HEK293 (cell line): ENCODE measurements around the gene SERTAD4.

Source experiments
- CTCF ChIA-PET: fragments of 350-600 bp; formaldehyde crosslinking; extraction: SDS; loops from one replicate; lab custom pipeline; 2021; ENCODE audit warnings: antibody characterized with exemption; lab: Yijun Ruan, JAX
- POLR2A ChIA-PET: fragments of 300-600 bp; formaldehyde crosslinking; extraction: SDS; loops from one replicate; lab custom pipeline; 2020; ENCODE audit warnings: antibody characterized with exemption, inconsistent platforms; lab: Yijun Ruan, JAX
- H3K27ac ChIP-seq: fragments of 200-500 bp; sonication (Bioruptor generic); 2 replicates; pipeline ENCODE4 v1.5.1; 2014; ENCODE audit warnings: low read depth, low read length, control low read depth, inconsistent platforms; ENCODE audit errors: extremely low read depth
- H3K36me3 ChIP-seq, 2 experiments: fragments of 200-500 bp in 1 of 2; sonication (Bioruptor generic) in 1 of 2; 1 replicate in 1 of 2; 2 replicates in 1 of 2; pipeline ENCODE4 v1.5.1; 2014 to 2017; ENCODE audit warnings: inconsistent platforms in 2 of 2, low read length in 2 of 2; ENCODE audit not compliant: control insufficient read depth in 2 of 2, insufficient read depth in 1 of 2
- H3K4me1 ChIP-seq: fragments of 200-500 bp; sonication (Bioruptor generic); 2 replicates; pipeline ENCODE4 v1.5.1; 2014; ENCODE audit warnings: mild to moderate bottlenecking, low read length, inconsistent platforms; ENCODE audit not compliant: control insufficient read depth, insufficient read depth
- H3K4me3 ChIP-seq: 2 replicates; pipeline ENCODE4 v1.5.1; 2011; ENCODE audit warnings: low read depth, mild to moderate bottlenecking, control low read depth, low read length, moderate library complexity
- H3K9me3 ChIP-seq: fragments of 200-500 bp; sonication (Bioruptor generic); 2 replicates; pipeline ENCODE4 v1.5.1; 2014; ENCODE audit warnings: low read depth, low read length, inconsistent platforms; ENCODE audit not compliant: control insufficient read depth, insufficient read depth
- GLI4 ChIP-seq: fragments of 450-650 bp; formaldehyde crosslinking; IDR thresholded peaks from 2 replicates; pipeline ENCODE4 v1.5.1; 2016; ENCODE audit warnings: missing biosample characterization, missing genetic modification characterization
- IKZF3 ChIP-seq: fragments of 450-650 bp; IDR thresholded peaks from 2 replicates; pipeline ENCODE4 v1.5.0; 2018; ENCODE audit warnings: missing biosample characterization, mild to moderate bottlenecking, missing genetic modification characterization, moderate library complexity
- WT1 ChIP-seq: fragments of 450-650 bp; formaldehyde crosslinking; IDR thresholded peaks from 2 replicates; pipeline ENCODE4 v1.5.1; 2016; ENCODE audit warnings: missing biosample characterization, missing genetic modification characterization
- ZNF175 ChIP-seq: fragments of 450-650 bp; formaldehyde crosslinking; IDR thresholded peaks from 2 replicates; pipeline ENCODE4 v1.5.1; 2016; ENCODE audit warnings: missing biosample characterization, missing genetic modification characterization
- ZNF341 ChIP-seq: fragments of 450-650 bp; formaldehyde crosslinking; IDR thresholded peaks from 2 replicates; pipeline ENCODE4; 2016; ENCODE audit warnings: low read depth, missing biosample characterization, missing genetic modification characterization
- ZNF610 ChIP-seq: fragments of 450-650 bp; formaldehyde crosslinking; IDR thresholded peaks from 2 replicates; pipeline ENCODE4 v1.5.1; 2016; ENCODE audit warnings: missing biosample characterization, missing genetic modification characterization, borderline replicate concordance
- ZNF76 ChIP-seq: fragments of 450-650 bp; formaldehyde crosslinking; IDR thresholded peaks from 2 replicates; pipeline ENCODE4; 2016; ENCODE audit warnings: low read depth, missing biosample characterization, missing genetic modification characterization, borderline replicate concordance
- ZNF791 ChIP-seq: fragments of 450-650 bp; formaldehyde crosslinking; IDR thresholded peaks from 2 replicates; pipeline ENCODE4 v1.5.1; 2016; ENCODE audit warnings: missing biosample characterization, missing genetic modification characterization
- TF ChIP-seq, protein P1 (sequence below): fragments of 450-650 bp; formaldehyde crosslinking; IDR thresholded peaks from 2 replicates; pipeline ENCODE4 v1.5.1; 2016; ENCODE audit warnings: missing biosample characterization, missing genetic modification characterization
- TF ChIP-seq, protein P2 (sequence below): fragments of 450-650 bp; formaldehyde crosslinking; IDR thresholded peaks from 2 replicates; pipeline ENCODE4 v1.5.1; 2016; ENCODE audit warnings: missing biosample characterization, missing genetic modification characterization
- TF ChIP-seq, protein P3 (sequence below): fragments of 450-650 bp; formaldehyde crosslinking; IDR thresholded peaks from 2 replicates; pipeline ENCODE4 v1.5.1; 2017; ENCODE audit warnings: missing biosample characterization, mild to moderate bottlenecking, missing genetic modification characterization, moderate library complexity
- TF ChIP-seq, protein P4 (sequence below): fragments of 450-650 bp; formaldehyde crosslinking; conservative IDR thresholded peaks from 2 replicates; pipeline ENCODE4 v1.5.1; 2016; ENCODE audit warnings: low read depth, missing biosample characterization, missing genetic modification characterization
- TF ChIP-seq, protein P5 (sequence below): fragments of 450-650 bp; formaldehyde crosslinking; IDR thresholded peaks from 2 replicates; pipeline ENCODE4 v1.5.1; 2016; ENCODE audit warnings: missing biosample characterization, missing genetic modification characterization
- TF ChIP-seq, protein P6 (sequence below): fragments of 450-650 bp; formaldehyde crosslinking; IDR thresholded peaks from 2 replicates; pipeline ENCODE4 v1.5.1; 2016; ENCODE audit warnings: missing biosample characterization, missing genetic modification characterization
- TF ChIP-seq, protein P7 (sequence below): fragments of 450-650 bp; formaldehyde crosslinking; IDR thresholded peaks from 2 replicates; pipeline ENCODE4 v1.5.1; 2016; ENCODE audit warnings: missing biosample characterization, missing genetic modification characterization
- TF ChIP-seq, protein P8 (sequence below): fragments of 450-650 bp; formaldehyde crosslinking; IDR thresholded peaks from 2 replicates; pipeline ENCODE4 v1.5.1; 2016; ENCODE audit warnings: missing biosample characterization, missing genetic modification characterization

Gene SERTAD4

DNA sequence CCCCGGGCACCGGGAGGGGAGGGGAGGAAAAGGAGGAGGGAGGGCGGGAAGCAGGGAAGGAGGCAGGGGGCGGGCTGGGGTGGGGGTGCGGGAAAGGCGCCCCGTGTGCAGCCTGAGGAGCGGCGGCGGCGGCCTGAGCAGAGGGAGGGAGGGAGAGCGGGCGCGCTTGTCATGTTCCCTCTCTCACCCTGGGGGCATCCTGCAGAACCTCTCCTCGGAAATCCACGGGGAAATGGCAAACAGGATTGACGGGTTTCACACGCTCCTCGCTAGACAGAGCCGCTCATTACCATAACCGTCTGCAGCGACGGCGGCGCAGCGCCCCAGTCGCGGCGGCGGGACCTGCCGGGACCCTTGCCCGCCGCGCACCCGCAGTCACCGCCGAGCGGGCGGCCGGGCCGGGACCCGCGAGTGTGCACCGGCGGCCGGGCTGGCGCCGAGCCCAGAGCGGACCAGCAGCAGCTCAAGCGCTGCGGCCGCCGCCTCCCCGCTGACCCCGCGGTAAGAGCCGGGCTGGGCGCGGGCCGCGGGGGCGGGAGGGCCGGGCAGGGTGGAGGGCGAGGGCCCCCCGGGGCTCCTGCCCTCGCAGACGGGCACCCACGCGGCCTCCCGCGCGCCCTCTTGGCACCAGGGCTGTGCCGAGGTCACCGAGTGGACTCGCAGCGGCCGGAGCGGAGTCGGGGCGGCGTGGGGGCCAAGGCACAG is at the start of gene SERTAD4:
Gene SERTAD4, plus strand, starts transcription at position 286 of the 705 bp plus-strand sequence. CDS start 5,165 bp downstream, outside the sequence.
- Histone ChIP-seq H3K27ac (peak within 1 kb of the TSS; percentile 99), H3K36me3 (peaks cover 0 to 3% of the 10 kb centered on the region in 2 experiments; a peak in 1 of 3 replicates), H3K4me1 (peaks cover 32% of the 10 kb centered on the region), H3K4me3 (peak within 1 kb of the TSS; percentile 96), H3K9me3 (no peaks in the 10 kb centered on the region)
- CTCF ChIA-PET: interaction anchor here (0.6 to 1.3 kb wide), 5 partner anchors 8 to 142 kb away, joined by 3 to 4 read pairs (median 4); no protein-coding TSS in a partner anchor
- POLR2A ChIA-PET: interaction anchor here (0.6 to 2.2 kb wide), 17 partner anchors 9 to 245 kb away, joined by 3 to 12 read pairs (median 4); no protein-coding TSS in a partner anchor
- TF ChIP-seq, protein P1, sequence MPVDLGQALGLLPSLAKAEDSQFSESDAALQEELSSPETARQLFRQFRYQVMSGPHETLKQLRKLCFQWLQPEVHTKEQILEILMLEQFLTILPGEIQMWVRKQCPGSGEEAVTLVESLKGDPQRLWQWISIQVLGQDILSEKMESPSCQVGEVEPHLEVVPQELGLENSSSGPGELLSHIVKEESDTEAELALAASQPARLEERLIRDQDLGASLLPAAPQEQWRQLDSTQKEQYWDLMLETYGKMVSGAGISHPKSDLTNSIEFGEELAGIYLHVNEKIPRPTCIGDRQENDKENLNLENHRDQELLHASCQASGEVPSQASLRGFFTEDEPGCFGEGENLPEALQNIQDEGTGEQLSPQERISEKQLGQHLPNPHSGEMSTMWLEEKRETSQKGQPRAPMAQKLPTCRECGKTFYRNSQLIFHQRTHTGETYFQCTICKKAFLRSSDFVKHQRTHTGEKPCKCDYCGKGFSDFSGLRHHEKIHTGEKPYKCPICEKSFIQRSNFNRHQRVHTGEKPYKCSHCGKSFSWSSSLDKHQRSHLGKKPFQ (tag by site-specific recombination): no peak
- TF ChIP-seq ZNF791 (tag by site-specific recombination) (no peak), GLI4 (tag by site-specific recombination) (no peak), IKZF3 (peak; percentile 47; the same call in 1 of the 2 replicates), ZNF76 (no peak), WT1 (tag by site-specific recombination) (0 out of 2 replicates have a peak, but pooled peaks have one; percentile 24), ZNF341 (tag by site-specific recombination) (no peak), ZNF610 (tag by site-specific recombination) (peak; percentile 75; the same call in 1 of the 2 replicates), ZNF175 (tag by site-specific recombination) (no peak)
- TF ChIP-seq, protein P2, sequence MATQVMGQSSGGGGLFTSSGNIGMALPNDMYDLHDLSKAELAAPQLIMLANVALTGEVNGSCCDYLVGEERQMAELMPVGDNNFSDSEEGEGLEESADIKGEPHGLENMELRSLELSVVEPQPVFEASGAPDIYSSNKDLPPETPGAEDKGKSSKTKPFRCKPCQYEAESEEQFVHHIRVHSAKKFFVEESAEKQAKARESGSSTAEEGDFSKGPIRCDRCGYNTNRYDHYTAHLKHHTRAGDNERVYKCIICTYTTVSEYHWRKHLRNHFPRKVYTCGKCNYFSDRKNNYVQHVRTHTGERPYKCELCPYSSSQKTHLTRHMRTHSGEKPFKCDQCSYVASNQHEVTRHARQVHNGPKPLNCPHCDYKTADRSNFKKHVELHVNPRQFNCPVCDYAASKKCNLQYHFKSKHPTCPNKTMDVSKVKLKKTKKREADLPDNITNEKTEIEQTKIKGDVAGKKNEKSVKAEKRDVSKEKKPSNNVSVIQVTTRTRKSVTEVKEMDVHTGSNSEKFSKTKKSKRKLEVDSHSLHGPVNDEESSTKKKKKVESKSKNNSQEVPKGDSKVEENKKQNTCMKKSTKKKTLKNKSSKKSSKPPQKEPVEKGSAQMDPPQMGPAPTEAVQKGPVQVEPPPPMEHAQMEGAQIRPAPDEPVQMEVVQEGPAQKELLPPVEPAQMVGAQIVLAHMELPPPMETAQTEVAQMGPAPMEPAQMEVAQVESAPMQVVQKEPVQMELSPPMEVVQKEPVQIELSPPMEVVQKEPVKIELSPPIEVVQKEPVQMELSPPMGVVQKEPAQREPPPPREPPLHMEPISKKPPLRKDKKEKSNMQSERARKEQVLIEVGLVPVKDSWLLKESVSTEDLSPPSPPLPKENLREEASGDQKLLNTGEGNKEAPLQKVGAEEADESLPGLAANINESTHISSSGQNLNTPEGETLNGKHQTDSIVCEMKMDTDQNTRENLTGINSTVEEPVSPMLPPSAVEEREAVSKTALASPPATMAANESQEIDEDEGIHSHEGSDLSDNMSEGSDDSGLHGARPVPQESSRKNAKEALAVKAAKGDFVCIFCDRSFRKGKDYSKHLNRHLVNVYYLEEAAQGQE (tag by site-specific recombination): no peak
- TF ChIP-seq, protein P3, sequence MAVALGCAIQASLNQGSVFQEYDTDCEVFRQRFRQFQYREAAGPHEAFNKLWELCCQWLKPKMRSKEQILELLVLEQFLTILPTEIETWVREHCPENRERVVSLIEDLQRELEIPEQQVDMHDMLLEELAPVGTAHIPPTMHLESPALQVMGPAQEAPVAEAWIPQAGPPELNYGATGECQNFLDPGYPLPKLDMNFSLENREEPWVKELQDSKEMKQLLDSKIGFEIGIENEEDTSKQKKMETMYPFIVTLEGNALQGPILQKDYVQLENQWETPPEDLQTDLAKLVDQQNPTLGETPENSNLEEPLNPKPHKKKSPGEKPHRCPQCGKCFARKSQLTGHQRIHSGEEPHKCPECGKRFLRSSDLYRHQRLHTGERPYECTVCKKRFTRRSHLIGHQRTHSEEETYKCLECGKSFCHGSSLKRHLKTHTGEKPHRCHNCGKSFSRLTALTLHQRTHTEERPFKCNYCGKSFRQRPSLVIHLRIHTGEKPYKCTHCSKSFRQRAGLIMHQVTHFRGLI (tag by site-specific recombination): no peak
- TF ChIP-seq, protein P4, sequence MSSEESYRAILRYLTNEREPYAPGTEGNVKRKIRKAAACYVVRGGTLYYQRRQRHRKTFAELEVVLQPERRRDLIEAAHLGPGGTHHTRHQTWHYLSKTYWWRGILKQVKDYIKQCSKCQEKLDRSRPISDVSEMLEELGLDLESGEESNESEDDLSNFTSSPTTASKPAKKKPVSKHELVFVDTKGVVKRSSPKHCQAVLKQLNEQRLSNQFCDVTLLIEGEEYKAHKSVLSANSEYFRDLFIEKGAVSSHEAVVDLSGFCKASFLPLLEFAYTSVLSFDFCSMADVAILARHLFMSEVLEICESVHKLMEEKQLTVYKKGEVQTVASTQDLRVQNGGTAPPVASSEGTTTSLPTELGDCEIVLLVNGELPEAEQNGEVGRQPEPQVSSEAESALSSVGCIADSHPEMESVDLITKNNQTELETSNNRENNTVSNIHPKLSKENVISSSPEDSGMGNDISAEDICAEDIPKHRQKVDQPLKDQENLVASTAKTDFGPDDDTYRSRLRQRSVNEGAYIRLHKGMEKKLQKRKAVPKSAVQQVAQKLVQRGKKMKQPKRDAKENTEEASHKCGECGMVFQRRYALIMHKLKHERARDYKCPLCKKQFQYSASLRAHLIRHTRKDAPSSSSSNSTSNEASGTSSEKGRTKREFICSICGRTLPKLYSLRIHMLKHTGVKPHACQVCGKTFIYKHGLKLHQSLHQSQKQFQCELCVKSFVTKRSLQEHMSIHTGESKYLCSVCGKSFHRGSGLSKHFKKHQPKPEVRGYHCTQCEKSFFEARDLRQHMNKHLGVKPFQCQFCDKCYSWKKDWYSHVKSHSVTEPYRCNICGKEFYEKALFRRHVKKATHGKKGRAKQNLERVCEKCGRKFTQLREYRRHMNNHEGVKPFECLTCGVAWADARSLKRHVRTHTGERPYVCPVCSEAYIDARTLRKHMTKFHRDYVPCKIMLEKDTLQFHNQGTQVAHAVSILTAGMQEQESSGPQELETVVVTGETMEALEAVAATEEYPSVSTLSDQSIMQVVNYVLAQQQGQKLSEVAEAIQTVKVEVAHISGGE (tag by site-specific recombination): peak; percentile 7; the same call in 1 of the 2 replicates
- TF ChIP-seq, protein P5, sequence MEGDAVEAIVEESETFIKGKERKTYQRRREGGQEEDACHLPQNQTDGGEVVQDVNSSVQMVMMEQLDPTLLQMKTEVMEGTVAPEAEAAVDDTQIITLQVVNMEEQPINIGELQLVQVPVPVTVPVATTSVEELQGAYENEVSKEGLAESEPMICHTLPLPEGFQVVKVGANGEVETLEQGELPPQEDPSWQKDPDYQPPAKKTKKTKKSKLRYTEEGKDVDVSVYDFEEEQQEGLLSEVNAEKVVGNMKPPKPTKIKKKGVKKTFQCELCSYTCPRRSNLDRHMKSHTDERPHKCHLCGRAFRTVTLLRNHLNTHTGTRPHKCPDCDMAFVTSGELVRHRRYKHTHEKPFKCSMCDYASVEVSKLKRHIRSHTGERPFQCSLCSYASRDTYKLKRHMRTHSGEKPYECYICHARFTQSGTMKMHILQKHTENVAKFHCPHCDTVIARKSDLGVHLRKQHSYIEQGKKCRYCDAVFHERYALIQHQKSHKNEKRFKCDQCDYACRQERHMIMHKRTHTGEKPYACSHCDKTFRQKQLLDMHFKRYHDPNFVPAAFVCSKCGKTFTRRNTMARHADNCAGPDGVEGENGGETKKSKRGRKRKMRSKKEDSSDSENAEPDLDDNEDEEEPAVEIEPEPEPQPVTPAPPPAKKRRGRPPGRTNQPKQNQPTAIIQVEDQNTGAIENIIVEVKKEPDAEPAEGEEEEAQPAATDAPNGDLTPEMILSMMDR (tag by site-specific recombination): 0 out of 2 replicates have a peak, but pooled peaks have one; percentile 16
- TF ChIP-seq, protein P6, sequence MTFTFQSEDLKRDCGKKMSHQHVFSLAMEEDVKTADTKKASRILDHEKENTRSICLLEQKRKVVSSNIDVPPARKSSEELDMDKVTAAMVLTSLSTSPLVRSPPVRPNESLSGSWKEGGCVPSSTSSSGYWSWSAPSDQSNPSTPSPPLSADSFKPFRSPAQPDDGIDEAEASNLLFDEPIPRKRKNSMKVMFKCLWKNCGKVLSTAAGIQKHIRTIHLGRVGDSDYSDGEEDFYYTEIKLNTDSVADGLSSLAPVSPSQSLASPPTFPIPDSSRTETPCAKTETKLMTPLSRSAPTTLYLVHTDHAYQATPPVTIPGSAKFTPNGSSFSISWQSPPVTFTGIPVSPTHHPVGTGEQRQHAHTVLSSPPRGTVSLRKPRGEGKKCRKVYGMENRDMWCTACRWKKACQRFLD (tag by site-specific recombination): no peak
- TF ChIP-seq, protein P7, sequence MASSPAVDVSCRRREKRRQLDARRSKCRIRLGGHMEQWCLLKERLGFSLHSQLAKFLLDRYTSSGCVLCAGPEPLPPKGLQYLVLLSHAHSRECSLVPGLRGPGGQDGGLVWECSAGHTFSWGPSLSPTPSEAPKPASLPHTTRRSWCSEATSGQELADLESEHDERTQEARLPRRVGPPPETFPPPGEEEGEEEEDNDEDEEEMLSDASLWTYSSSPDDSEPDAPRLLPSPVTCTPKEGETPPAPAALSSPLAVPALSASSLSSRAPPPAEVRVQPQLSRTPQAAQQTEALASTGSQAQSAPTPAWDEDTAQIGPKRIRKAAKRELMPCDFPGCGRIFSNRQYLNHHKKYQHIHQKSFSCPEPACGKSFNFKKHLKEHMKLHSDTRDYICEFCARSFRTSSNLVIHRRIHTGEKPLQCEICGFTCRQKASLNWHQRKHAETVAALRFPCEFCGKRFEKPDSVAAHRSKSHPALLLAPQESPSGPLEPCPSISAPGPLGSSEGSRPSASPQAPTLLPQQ (tag by site-specific recombination): no peak
- TF ChIP-seq, protein P8, sequence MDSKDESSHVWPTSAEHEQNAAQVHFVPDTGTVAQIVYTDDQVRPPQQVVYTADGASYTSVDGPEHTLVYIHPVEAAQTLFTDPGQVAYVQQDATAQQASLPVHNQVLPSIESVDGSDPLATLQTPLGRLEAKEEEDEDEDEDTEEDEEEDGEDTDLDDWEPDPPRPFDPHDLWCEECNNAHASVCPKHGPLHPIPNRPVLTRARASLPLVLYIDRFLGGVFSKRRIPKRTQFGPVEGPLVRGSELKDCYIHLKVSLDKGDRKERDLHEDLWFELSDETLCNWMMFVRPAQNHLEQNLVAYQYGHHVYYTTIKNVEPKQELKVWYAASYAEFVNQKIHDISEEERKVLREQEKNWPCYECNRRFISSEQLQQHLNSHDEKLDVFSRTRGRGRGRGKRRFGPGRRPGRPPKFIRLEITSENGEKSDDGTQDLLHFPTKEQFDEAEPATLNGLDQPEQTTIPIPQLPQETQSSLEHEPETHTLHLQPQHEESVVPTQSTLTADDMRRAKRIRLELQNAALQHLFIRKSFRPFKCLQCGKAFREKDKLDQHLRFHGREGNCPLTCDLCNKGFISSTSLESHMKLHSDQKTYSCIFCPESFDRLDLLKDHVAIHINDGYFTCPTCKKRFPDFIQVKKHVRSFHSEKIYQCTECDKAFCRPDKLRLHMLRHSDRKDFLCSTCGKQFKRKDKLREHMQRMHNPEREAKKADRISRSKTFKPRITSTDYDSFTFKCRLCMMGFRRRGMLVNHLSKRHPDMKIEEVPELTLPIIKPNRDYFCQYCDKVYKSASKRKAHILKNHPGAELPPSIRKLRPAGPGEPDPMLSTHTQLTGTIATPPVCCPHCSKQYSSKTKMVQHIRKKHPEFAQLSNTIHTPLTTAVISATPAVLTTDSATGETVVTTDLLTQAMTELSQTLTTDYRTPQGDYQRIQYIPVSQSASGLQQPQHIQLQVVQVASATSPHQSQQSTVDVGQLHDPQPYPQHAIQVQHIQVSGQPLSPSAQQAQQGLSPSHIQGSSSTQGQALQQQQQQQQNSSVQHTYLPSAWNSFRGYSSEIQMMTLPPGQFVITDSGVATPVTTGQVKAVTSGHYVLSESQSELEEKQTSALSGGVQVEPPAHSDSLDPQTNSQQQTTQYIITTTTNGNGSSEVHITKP (tag by site-specific recombination): no peak
